ENCODE measurements around the gene XDH.

GRCh38 chr2:31365348-31365747, 49.2 kb downstream of the XDH start:
- TF ChIP-seq, protein P1, sequence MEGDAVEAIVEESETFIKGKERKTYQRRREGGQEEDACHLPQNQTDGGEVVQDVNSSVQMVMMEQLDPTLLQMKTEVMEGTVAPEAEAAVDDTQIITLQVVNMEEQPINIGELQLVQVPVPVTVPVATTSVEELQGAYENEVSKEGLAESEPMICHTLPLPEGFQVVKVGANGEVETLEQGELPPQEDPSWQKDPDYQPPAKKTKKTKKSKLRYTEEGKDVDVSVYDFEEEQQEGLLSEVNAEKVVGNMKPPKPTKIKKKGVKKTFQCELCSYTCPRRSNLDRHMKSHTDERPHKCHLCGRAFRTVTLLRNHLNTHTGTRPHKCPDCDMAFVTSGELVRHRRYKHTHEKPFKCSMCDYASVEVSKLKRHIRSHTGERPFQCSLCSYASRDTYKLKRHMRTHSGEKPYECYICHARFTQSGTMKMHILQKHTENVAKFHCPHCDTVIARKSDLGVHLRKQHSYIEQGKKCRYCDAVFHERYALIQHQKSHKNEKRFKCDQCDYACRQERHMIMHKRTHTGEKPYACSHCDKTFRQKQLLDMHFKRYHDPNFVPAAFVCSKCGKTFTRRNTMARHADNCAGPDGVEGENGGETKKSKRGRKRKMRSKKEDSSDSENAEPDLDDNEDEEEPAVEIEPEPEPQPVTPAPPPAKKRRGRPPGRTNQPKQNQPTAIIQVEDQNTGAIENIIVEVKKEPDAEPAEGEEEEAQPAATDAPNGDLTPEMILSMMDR (IDR thresholded peaks at IDR 0.05), result no peak
- no peak for TF ChIP-seq POLR2A (IDR thresholded peaks at IDR 0.05)
